ENCODE results near the gene CARMIL1.
A peak's percentile ranks its signal among the peaks of the same experiment; 100 is the strongest.

GRCh38 chr6:25602674-25602982 lies 323.5 kb downstream of the CARMIL1 start:
- TF ChIP-seq POLR2A (IDR thresholded peaks at IDR 0.05) = no peak
- TF ChIP-seq CTCF (IDR thresholded peaks at IDR 0.05) = peak in 1 of 7 experiments; percentile 7
